ENCODE results near the gene LHFPL6.

DNA sequence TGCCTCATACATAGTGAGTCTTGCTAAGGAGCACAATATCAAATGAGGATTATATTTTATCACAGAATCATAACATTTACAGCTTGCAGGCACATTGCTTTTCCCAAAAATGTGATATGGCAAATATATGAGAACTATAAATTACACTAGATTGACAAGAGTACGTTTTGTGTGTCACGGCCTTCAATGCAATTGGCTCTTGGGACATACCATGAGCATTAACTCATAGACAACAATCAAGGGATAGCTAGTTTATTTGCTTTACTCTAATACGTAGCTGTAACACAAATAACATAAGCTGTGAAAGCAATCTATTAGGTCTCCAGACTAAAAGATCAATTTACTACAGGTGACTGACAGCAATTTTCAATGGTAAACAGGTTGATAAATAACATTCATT, 17.8 kb downstream of the LHFPL6 start:
- TF ChIP-seq, protein P1, sequence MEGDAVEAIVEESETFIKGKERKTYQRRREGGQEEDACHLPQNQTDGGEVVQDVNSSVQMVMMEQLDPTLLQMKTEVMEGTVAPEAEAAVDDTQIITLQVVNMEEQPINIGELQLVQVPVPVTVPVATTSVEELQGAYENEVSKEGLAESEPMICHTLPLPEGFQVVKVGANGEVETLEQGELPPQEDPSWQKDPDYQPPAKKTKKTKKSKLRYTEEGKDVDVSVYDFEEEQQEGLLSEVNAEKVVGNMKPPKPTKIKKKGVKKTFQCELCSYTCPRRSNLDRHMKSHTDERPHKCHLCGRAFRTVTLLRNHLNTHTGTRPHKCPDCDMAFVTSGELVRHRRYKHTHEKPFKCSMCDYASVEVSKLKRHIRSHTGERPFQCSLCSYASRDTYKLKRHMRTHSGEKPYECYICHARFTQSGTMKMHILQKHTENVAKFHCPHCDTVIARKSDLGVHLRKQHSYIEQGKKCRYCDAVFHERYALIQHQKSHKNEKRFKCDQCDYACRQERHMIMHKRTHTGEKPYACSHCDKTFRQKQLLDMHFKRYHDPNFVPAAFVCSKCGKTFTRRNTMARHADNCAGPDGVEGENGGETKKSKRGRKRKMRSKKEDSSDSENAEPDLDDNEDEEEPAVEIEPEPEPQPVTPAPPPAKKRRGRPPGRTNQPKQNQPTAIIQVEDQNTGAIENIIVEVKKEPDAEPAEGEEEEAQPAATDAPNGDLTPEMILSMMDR (IDR thresholded peaks at IDR 0.05), result no peak
- no peak for TF ChIP-seq POLR2A (IDR thresholded peaks at IDR 0.05)
